HCT116 (cell line): ENCODE results near the gene SIRT7. TPM values are rescaled to one million over a fixed set of nuclear protein-coding genes. Genes with fewer than 3 reads are reported as not detected.

Experiments
- ATAC-seq: fragments of 200-7000 bp; cut with Tn5 transposase; 2 replicates; pipeline ENCODE4 v1.9.1; 2020; ENCODE audit warnings: mild to moderate bottlenecking, moderate library complexity
- BruUV-seq: library from RNA; stranded (reverse); fragments of 400-500 nt; replicated peaks from 2 replicates; lab custom pipeline; 2021; lab: Mats Ljungman, UMichigan
- CTCF ChIA-PET: fragments of 300-600 bp; sonication (Branson Sonifier 250); formaldehyde crosslinking; loops from one replicate; lab custom pipeline; 2021; ENCODE audit warnings: antibody characterized with exemption; lab: Charles Lee
- POLR2A ChIA-PET: fragments of 300-600, 350-600 bp; sonication (Branson Sonifier 250); formaldehyde crosslinking; loops from one replicate; lab custom pipeline; 2021; ENCODE audit warnings: antibody characterized with exemption; lab: Charles Lee
- RAD21 ChIA-PET, 2 experiments: fragments of 300-600 bp; sonication (Branson Sonifier 250); formaldehyde crosslinking; loops; one replicate each; lab custom pipeline; 2023; ENCODE audit warnings: low total read pairs in 2 of 2; ENCODE audit not compliant: uncharacterized antibody in 2 of 2, unreplicated experiment in 2 of 2, low non-redundant PET in 1 of 2; lab: Charles Lee
- DNase-seq: peaks from one replicate; pipeline ENCODE4 v3.0.0-alpha.2; 2010; ENCODE audit warnings: low read depth, low spot score
- H2AFZ ChIP-seq: fragments of 200-600 bp; shearing (Covaris generic), sonication (generic); 2 replicates; pipeline ENCODE4 v1.6.1; 2017; ENCODE audit warnings: low read depth, mixed run types, mixed read lengths, antibody characterized with exemption, low read length; ENCODE audit not compliant: poor library complexity, severe bottlenecking
- H3K27ac ChIP-seq: 2 replicates; pipeline ENCODE4 v1.5.1; 2012; ENCODE audit warnings: low read depth, low read length
- H3K27me3 ChIP-seq: fragments of 200-600 bp; sonication (generic); 2 replicates; pipeline ENCODE4 v1.6.1; 2016; ENCODE audit warnings: mixed run types, low read length, mixed read lengths; ENCODE audit not compliant: insufficient read depth
- H3K36me3 ChIP-seq, 2 experiments: fragments of 200-500 bp in 1 of 2; fragments of 200-600 bp in 1 of 2; sonication (Bioruptor generic) in 1 of 2; sonication (generic) in 1 of 2; 2 replicates each; pipeline versions ENCODE4 v1.5.1 to v1.6.1; 2014 to 2016; ENCODE audit warnings: low read length in 2 of 2, inconsistent platforms in 1 of 2, mixed read lengths in 1 of 2, mixed run types in 1 of 2; ENCODE audit not compliant: insufficient read depth in 2 of 2, control insufficient read depth in 1 of 2
- H3K4me1 ChIP-seq, 2 experiments: fragments of 200-600 bp in 1 of 2; sonication (generic) in 1 of 2; 2 replicates each; pipeline versions ENCODE4 v1.5.1 to v1.6.1; 2012 to 2017; ENCODE audit warnings: low read length in 2 of 2, inconsistent platforms in 1 of 2, mild to moderate bottlenecking in 1 of 2, mixed read lengths in 1 of 2, mixed run types in 1 of 2, moderate library complexity in 1 of 2; ENCODE audit not compliant: insufficient read depth in 2 of 2, control insufficient read depth in 1 of 2
- H3K4me2 ChIP-seq: fragments of 200-600 bp; sonication (generic); 2 replicates; pipeline ENCODE4 v1.6.1; 2017; ENCODE audit warnings: mixed run types, low read length, mixed read lengths
- H3K4me3 ChIP-seq, 2 experiments: fragments of 200-600 bp in 1 of 2; sonication (generic) in 1 of 2; replicated peaks in 1 of 2; 2 replicates each; pipeline ENCODE4 v1.5.1; 2011 to 2016; ENCODE audit warnings: low read length in 2 of 2, control low read depth in 1 of 2, low read depth in 1 of 2, mild to moderate bottlenecking in 1 of 2, mixed read lengths in 1 of 2, mixed run types in 1 of 2
- H3K79me2 ChIP-seq: fragments of 200-600 bp; sonication (generic); 2 replicates; pipeline ENCODE4 v1.6.1; 2017; ENCODE audit warnings: mild to moderate bottlenecking, mixed run types, low read length, moderate library complexity, mixed read lengths; ENCODE audit not compliant: insufficient read depth
- H3K9ac ChIP-seq: fragments of 200-600 bp; sonication (generic); 2 replicates; pipeline ENCODE4 v1.6.1; 2016; ENCODE audit warnings: low read length, mixed read lengths
- H3K9me2 ChIP-seq: fragments of 200-600 bp; sonication (generic), shearing (Covaris generic); 2 replicates; pipeline ENCODE4 v1.6.1; 2017; ENCODE audit warnings: mixed run types, mild to moderate bottlenecking, moderate library complexity; ENCODE audit not compliant: insufficient read depth
- H3K9me3 ChIP-seq, 2 experiments: fragments of 200-500 bp in 1 of 2; fragments of 200-600 bp in 1 of 2; sonication (Bioruptor generic) in 1 of 2; sonication (generic) in 1 of 2; 2 replicates each; pipeline ENCODE4 v1.6.1; 2014 to 2017; ENCODE audit warnings: low read length in 2 of 2, mixed read lengths in 2 of 2, inconsistent platforms in 1 of 2, low read depth in 1 of 2, mild to moderate bottlenecking in 1 of 2, mixed run types in 1 of 2, moderate library complexity in 1 of 2; ENCODE audit not compliant: control insufficient read depth in 1 of 2, insufficient read depth in 1 of 2
- H4K20me1 ChIP-seq: fragments of 200-600 bp; sonication (generic), shearing (Covaris generic); 2 replicates; pipeline ENCODE4 v1.6.1; 2017; ENCODE audit warnings: mixed run types, mild to moderate bottlenecking, moderate library complexity; ENCODE audit not compliant: insufficient read depth
- CTCF ChIP-seq, 3 experiments: fragments of 200-600 bp in 1 of 3; sonication (generic) in 1 of 3; IDR thresholded peaks in 2 of 3; conservative IDR thresholded peaks in 1 of 3; 2 replicates each; pipeline ENCODE4 v1.5.1; 2012 to 2017; ENCODE audit warnings: low read depth in 2 of 3, low read length in 2 of 3, antibody characterized with exemption in 1 of 3, borderline replicate concordance in 1 of 3, control low read depth in 1 of 3, mild to moderate bottlenecking in 1 of 3, mixed read lengths in 1 of 3, mixed run types in 1 of 3, moderate library complexity in 1 of 3; ENCODE audit not compliant: insufficient read depth in 1 of 3
- EGR1 ChIP-seq: IDR thresholded peaks from 2 replicates; pipeline ENCODE4 v1.6.1; 2012; ENCODE audit warnings: low read depth
- ELF1 ChIP-seq: IDR thresholded peaks from 2 replicates; pipeline ENCODE4 v1.6.1; 2012; ENCODE audit warnings: low read depth, borderline replicate concordance
- EZH2 ChIP-seq: fragments of 200-600 bp; sonication (generic); IDR thresholded peaks from 2 replicates; pipeline ENCODE4 v1.6.1; 2017; ENCODE audit warnings: antibody characterized with exemption, mixed run types
- POLR2AphosphoS5 ChIP-seq: IDR thresholded peaks from 2 replicates; pipeline ENCODE4 v1.6.1; 2011; ENCODE audit warnings: mild to moderate bottlenecking, low read depth, low read length, moderate library complexity
- ZFX ChIP-seq: fragments of 450-650 bp; IDR thresholded peaks from 2 replicates; pipeline ENCODE4 v1.6.1; 2017
- intact Hi-C: fragments of 100-400 bp; cut with micrococcal nuclease; formaldehyde crosslinking; loops from 2 replicates; pipeline ENCODE4 v1.10.0; 2022
- total RNA-seq: library from RNA; stranded (reverse); gene quantifications from one replicate; pipeline ENCODE4 v1.2.1, GENCODE V29; 2021; ENCODE audit not compliant: unreplicated experiment
- TF ChIP-seq, protein P1 (sequence below): IDR thresholded peaks from 2 replicates; pipeline ENCODE4 v1.6.1; 2011; ENCODE audit warnings: mild to moderate bottlenecking, low read length, moderate library complexity; ENCODE audit not compliant: insufficient replicate concordance; ENCODE audit errors: extremely low read depth

The SIRT7 gene
- total RNA-seq, 1 experiment from 2014 or later = 62.6 TPM

DNA sequence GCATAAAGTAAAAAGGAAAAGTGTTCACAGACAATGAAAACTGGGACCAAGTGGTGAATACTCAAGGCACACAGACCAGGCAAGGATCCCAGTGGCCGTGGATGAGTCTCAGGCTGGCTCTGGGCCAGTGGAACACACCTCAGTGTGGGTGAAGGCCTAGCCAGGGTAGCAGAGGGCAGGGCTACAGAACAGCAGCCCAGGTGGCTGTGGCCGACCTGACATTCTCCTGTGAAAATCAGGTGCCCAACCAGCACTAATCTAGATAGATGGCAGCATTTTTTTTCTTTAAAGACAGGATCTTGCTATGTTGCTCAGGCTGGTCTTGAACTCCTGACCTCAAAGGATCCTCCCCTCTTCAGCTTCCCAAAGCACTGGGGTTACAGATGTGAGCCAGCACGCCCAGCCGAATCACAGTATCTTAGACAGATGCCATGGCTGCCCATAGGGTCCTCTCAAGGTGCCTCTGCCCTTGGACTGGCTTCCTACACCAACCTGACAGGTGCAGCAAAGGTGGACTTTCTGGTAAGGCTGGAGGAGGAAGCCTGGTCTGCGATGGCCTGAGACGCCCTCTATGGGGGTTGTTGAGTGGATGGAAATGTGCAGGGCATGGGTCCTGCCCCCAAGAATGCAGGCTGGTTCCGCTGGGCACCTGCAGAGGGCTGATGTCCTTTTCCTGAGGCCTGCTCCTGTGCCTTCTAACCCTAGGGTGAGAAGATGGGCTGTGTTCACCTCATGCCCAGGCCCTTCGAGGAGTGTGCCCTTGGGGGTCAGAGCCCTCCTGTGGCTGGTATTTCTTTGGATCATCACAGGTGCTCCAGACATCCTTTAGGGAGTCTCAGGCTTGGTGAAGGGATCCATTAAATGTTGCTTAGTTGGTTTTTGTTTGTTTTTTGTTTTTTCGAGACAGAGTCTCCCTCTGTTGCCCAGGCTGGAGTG is 53.9 kb downstream of the SIRT7 start:
- Histone ChIP-seq H3K4me2 (peak overlapping the region; percentile 92; the same call in 1 of the 2 replicates), H2AFZ (no peak overlapping the region), H3K4me3 (no peak overlapping the region), H3K9me2 (no peaks in the 10 kb centered on the region), H3K27me3 (no peaks in the 10 kb centered on the region), H4K20me1 (peaks cover 7% of the 10 kb centered on the region; the same call in 1 of the 2 replicates), H3K79me2 (peaks cover 66% of the 10 kb centered on the region), H3K36me3 (peaks cover 11 to 32% of the 10 kb centered on the region in 2 experiments; a peak in 3 of 4 replicates), H3K4me1 (peaks cover 40 to 75% of the 10 kb centered on the region in 2 experiments), H3K27ac (peak overlapping the region; percentile 42), H3K9me3 (no peaks in the 10 kb centered on the region), H3K9ac (peak overlapping the region; percentile 8; the same call in 1 of the 2 replicates)
- intact Hi-C loops = no loop called here
- ChIA-PET CTCF (no interaction called here), RAD21 (no interaction called here), POLR2A (interaction anchor here (1.0 kb wide), 1 partner anchor 9 kb away, joined by 3 read pairs; no protein-coding TSS in a partner anchor)
- BruUV-seq = no TSS peak
- TF ChIP-seq EZH2 (no peak), EGR1 (no peak), ZFX (no peak), POLR2AphosphoS5 (peak; percentile 56), ELF1 (no peak), CTCF (IDR thresholded peaks at IDR 0.05 in 2 of 3, conservative IDR thresholded peaks at IDR 0.05 in 1 of 3; ENCODE audit: borderline replicate concordance in 1 of 3, insufficient read depth in 1 of 3, low read depth in 2 of 3, low read length in 2 of 3) (peak in 2 of 3 experiments; percentile 33 to 39; a peak in 4 of 6 replicates)
- TF ChIP-seq, protein P1, sequence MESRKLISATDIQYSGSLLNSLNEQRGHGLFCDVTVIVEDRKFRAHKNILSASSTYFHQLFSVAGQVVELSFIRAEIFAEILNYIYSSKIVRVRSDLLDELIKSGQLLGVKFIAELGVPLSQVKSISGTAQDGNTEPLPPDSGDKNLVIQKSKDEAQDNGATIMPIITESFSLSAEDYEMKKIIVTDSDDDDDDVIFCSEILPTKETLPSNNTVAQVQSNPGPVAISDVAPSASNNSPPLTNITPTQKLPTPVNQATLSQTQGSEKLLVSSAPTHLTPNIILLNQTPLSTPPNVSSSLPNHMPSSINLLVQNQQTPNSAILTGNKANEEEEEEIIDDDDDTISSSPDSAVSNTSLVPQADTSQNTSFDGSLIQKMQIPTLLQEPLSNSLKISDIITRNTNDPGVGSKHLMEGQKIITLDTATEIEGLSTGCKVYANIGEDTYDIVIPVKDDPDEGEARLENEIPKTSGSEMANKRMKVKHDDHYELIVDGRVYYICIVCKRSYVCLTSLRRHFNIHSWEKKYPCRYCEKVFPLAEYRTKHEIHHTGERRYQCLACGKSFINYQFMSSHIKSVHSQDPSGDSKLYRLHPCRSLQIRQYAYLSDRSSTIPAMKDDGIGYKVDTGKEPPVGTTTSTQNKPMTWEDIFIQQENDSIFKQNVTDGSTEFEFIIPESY = no peak
- ATAC-seq = no peak
- no peak for DNase-seq
